ENCODE results near the gene CNTROB. TPM values are rescaled to one million over a fixed set of nuclear protein-coding genes. Genes with fewer than 3 reads are reported as not detected.

Gene CNTROB
- total RNA-seq, 2 donors from 2014 or later, result 25.2 to 42.0 TPM

GRCh38 chr17:7971651-7972050 lies 39.6 kb downstream of the CNTROB start:
- intact Hi-C loops (cut with DNase I), result no loop called here
- Histone ChIP-seq H3K9me3 (no peaks in the 10 kb centered on the region), H3K4me3 (no peak overlapping the region), H3K4me1 (replicated peaks) (no peaks in the 10 kb centered on the region), H3K27ac (no peak overlapping the region), H3K27me3 (replicated peaks; ENCODE audit: insufficient read depth) (no peaks in the 10 kb centered on the region), H3K36me3 (no peaks in the 10 kb centered on the region)
- no peak for DNase-seq (ENCODE audit: low spot score)
- TF ChIP-seq CTCF (IDR thresholded peaks at IDR 0.05) (no peak), POLR2AphosphoS5 (IDR thresholded peaks at IDR 0.05) (no peak), POLR2A (IDR thresholded peaks at IDR 0.05) (no peak)
- 71% methylated on average over 4 of the region's 4 CpGs for WGBS

GRCh38 chr17:7972131-7972785 lies 40.3 kb downstream of the CNTROB start:
- Histone ChIP-seq H3K4me3 (no peak overlapping the region), H3K27ac (no peak overlapping the region), H3K27me3 (replicated peaks; ENCODE audit: insufficient read depth) (no peaks in the 10 kb centered on the region), H3K36me3 (no peaks in the 10 kb centered on the region), H3K9me3 (no peaks in the 10 kb centered on the region), H3K4me1 (replicated peaks) (no peaks in the 10 kb centered on the region)
- no peak for TF ChIP-seq POLR2A (IDR thresholded peaks at IDR 0.05)
- TF ChIP-seq CTCF (IDR thresholded peaks at IDR 0.05), result no peak
- TF ChIP-seq POLR2AphosphoS5 (IDR thresholded peaks at IDR 0.05), result no peak
- intact Hi-C loops (cut with DNase I), result no loop called here
- 93% methylated on average over 8 of the region's 8 CpGs for WGBS
- no peak for DNase-seq (ENCODE audit: low spot score)

- intact Hi-C loops (cut with DNase I), result no loop called here
- H3K4me1 ChIP-seq (replicated peaks), result no peaks in the 10 kb centered on the region
- no peak overlapping the region for H3K27ac ChIP-seq
- H3K27me3 ChIP-seq (replicated peaks; ENCODE audit: insufficient read depth), result no peaks in the 10 kb centered on the region
- no peaks in the 10 kb centered on the region for H3K9me3 ChIP-seq
- TF ChIP-seq POLR2A (IDR thresholded peaks at IDR 0.05) (no peak), POLR2AphosphoS5 (IDR thresholded peaks at IDR 0.05) (no peak), CTCF (IDR thresholded peaks at IDR 0.05) (no peak)
- H3K36me3 ChIP-seq, result no peaks in the 10 kb centered on the region
- no peak for DNase-seq (ENCODE audit: low spot score)
- H3K4me3 ChIP-seq, result no peak overlapping the region
Measured at GRCh38 chr17:7974638-7975131, 42.7 kb downstream of the CNTROB start.

- TF ChIP-seq POLR2AphosphoS5 (IDR thresholded peaks at IDR 0.05) (no peak), CTCF (IDR thresholded peaks at IDR 0.05) (no peak), POLR2A (IDR thresholded peaks at IDR 0.05) (no peak)
- no peaks in the 10 kb centered on the region for H3K9me3 ChIP-seq
- H3K4me1 ChIP-seq (replicated peaks), result no peaks in the 10 kb centered on the region
- no peaks in the 10 kb centered on the region for H3K27me3 ChIP-seq (replicated peaks; ENCODE audit: insufficient read depth)
- intact Hi-C loops (cut with DNase I), result no loop called here
- 89% methylated on average over 4 of the region's 4 CpGs for WGBS
- no peak for DNase-seq (ENCODE audit: low spot score)
- no peak overlapping the region for H3K4me3 ChIP-seq
- no peak overlapping the region for H3K27ac ChIP-seq
- H3K36me3 ChIP-seq, result no peaks in the 10 kb centered on the region
Measured at GRCh38 chr17:7977039-7977438, 45.0 kb downstream of the CNTROB start.

- WGBS, result 87% methylated on average over 5 of the region's 5 CpGs
Measured at GRCh38 chr17:7977805-7978204, 45.8 kb downstream of the CNTROB start.

More at GRCh38 chr17:7977805-7978204, 45.8 kb downstream of the CNTROB start:
- DNase-seq (ENCODE audit: low spot score), result no peak
- H3K9me3 ChIP-seq, result no peaks in the 10 kb centered on the region
- no peak overlapping the region for H3K4me3 ChIP-seq
- H3K4me1 ChIP-seq (replicated peaks), result no peaks in the 10 kb centered on the region
- H3K36me3 ChIP-seq, result no peaks in the 10 kb centered on the region
- H3K27me3 ChIP-seq (replicated peaks; ENCODE audit: insufficient read depth), result no peaks in the 10 kb centered on the region
- intact Hi-C loops (cut with DNase I), result no loop called here
- no peak overlapping the region for H3K27ac ChIP-seq
- no peak for TF ChIP-seq CTCF (IDR thresholded peaks at IDR 0.05)
